IMR-90 (cell line): ENCODE results near the gene ZNF782. TPM values are rescaled to one million over a fixed set of nuclear protein-coding genes. Genes with fewer than 3 reads are reported as not detected.

Source experiments
- ATAC-seq: fragments of 200-7000 bp; cut with Tn5 transposase; 2 replicates; pipeline ENCODE4 v1.9.1; 2020; ENCODE audit warnings: low read depth, mild to moderate bottlenecking, moderate library complexity
- BruUV-seq: library from RNA; stranded (reverse); fragments of 400-500 nt; replicated peaks from 2 replicates; lab custom pipeline; 2021; lab: Mats Ljungman, UMichigan
- CTCF ChIA-PET: fragments of 300-600 bp; formaldehyde crosslinking; extraction: SDS; loops from one replicate; lab custom pipeline; 2021; ENCODE audit warnings: antibody characterized with exemption; lab: Yijun Ruan, JAX
- POLR2A ChIA-PET: fragments of 300-600 bp; sonication (Branson Sonifier 250); formaldehyde crosslinking; loops from one replicate; lab custom pipeline; 2022; ENCODE audit warnings: antibody characterized with exemption; ENCODE audit not compliant: unreplicated experiment; lab: Charles Lee
- DNase-seq: peaks from one replicate; pipeline ENCODE4 v3.0.0; 2013
- H2AFZ ChIP-seq: replicated peaks from 2 replicates; pipeline ENCODE3; 2013; ENCODE audit warnings: low read length, mild to moderate bottlenecking; ENCODE audit not compliant: poor library complexity
- H2AK5ac ChIP-seq: 2 replicates; pipeline ENCODE4 v1.6.1; 2013; ENCODE audit warnings: low read depth, low read length, inconsistent platforms
- H2AK9ac ChIP-seq: replicated peaks from 2 replicates; pipeline ENCODE3; 2013; ENCODE audit warnings: mild to moderate bottlenecking, low read depth, low read length, moderate library complexity; ENCODE audit not compliant: poor library complexity
- H2BK120ac ChIP-seq: 2 replicates; pipeline ENCODE4 v1.6.1; 2013; ENCODE audit warnings: low read depth, low read length, inconsistent platforms
- H2BK15ac ChIP-seq: 3 replicates; pipeline ENCODE4 v1.6.1; 2013; ENCODE audit warnings: low read depth, low read length, inconsistent platforms
- H2BK20ac ChIP-seq: 2 replicates; pipeline ENCODE4 v1.6.1; 2013; ENCODE audit warnings: low read depth, mild to moderate bottlenecking, inconsistent platforms, low read length, moderate library complexity
- H2BK5ac ChIP-seq: 2 replicates; pipeline ENCODE4 v1.6.1; 2013; ENCODE audit warnings: mild to moderate bottlenecking, low read depth, low read length, inconsistent platforms; ENCODE audit not compliant: poor library complexity, severe bottlenecking
- H3K14ac ChIP-seq: replicated peaks from 2 replicates; pipeline ENCODE4 v1.6.1; 2013; ENCODE audit warnings: low read depth, low read length, inconsistent platforms
- H3K18ac ChIP-seq: 2 replicates; pipeline ENCODE4 v1.6.1; 2013; ENCODE audit warnings: low read depth, low read length, control low read depth
- H3K23ac ChIP-seq: 2 replicates; pipeline ENCODE4 v1.6.1; 2013; ENCODE audit warnings: low read depth, low read length, inconsistent platforms
- H3K27ac ChIP-seq: 2 replicates; pipeline ENCODE4 v1.5.1; 2013; ENCODE audit warnings: mild to moderate bottlenecking, control low read depth, low read length; ENCODE audit not compliant: insufficient read depth
- H3K27me3 ChIP-seq: 2 replicates; pipeline ENCODE4 v1.6.1; 2013; ENCODE audit warnings: low read length; ENCODE audit not compliant: control insufficient read depth, insufficient read depth
- H3K36me3 ChIP-seq: 2 replicates; pipeline ENCODE4 v1.6.1; 2013; ENCODE audit warnings: low read length, mixed read lengths; ENCODE audit not compliant: control insufficient read depth, insufficient read depth
- H3K4ac ChIP-seq: 2 replicates; pipeline ENCODE4 v1.6.1; 2013; ENCODE audit warnings: low read depth, low read length, inconsistent platforms
- H3K4me1 ChIP-seq: 2 replicates; pipeline ENCODE4 v1.6.1; 2013; ENCODE audit warnings: low read length, mixed read lengths; ENCODE audit not compliant: control insufficient read depth, insufficient read depth
- H3K4me2 ChIP-seq: 2 replicates; pipeline ENCODE4 v1.6.1; 2013; ENCODE audit warnings: low read depth, mild to moderate bottlenecking, control low read depth, low read length, moderate library complexity
- H3K4me3 ChIP-seq: 2 replicates; pipeline ENCODE4 v1.5.1; 2013; ENCODE audit warnings: low read depth, mild to moderate bottlenecking, control low read depth, low read length, moderate library complexity; ENCODE audit not compliant: insufficient read depth
- H3K56ac ChIP-seq: 2 replicates; pipeline ENCODE4 v1.6.1; 2013; ENCODE audit warnings: low read length, inconsistent platforms; ENCODE audit not compliant: insufficient read depth; ENCODE audit errors: extremely low read depth
- H3K79me1 ChIP-seq, 2 experiments: 2 replicates each; pipeline ENCODE4 v1.6.1; 2013; ENCODE audit warnings: low read length in 2 of 2, inconsistent platforms in 1 of 2, low read depth in 1 of 2
- H3K9ac ChIP-seq: 2 replicates; pipeline ENCODE4 v1.6.1; 2013; ENCODE audit warnings: low read depth, low read length, control low read depth
- H3K9me1 ChIP-seq: 2 replicates; pipeline ENCODE4 v1.6.1; 2013; ENCODE audit warnings: low read length, inconsistent platforms; ENCODE audit not compliant: insufficient read depth
- H3K9me3 ChIP-seq: 2 replicates; pipeline ENCODE4 v1.6.1; 2013; ENCODE audit warnings: low read length; ENCODE audit not compliant: control insufficient read depth, insufficient read depth
- H4K20me1 ChIP-seq: 2 replicates; pipeline ENCODE4 v1.6.1; 2013; ENCODE audit warnings: low read length, inconsistent platforms; ENCODE audit not compliant: insufficient read depth
- H4K5ac ChIP-seq: 2 replicates; pipeline ENCODE4 v1.6.1; 2013; ENCODE audit warnings: mild to moderate bottlenecking, low read depth, low read length, control low read depth
- H4K8ac ChIP-seq, 2 experiments: 2 replicates each; pipeline ENCODE4 v1.6.1; 2013; ENCODE audit warnings: low read depth in 2 of 2, low read length in 2 of 2, control low read depth in 1 of 2, inconsistent platforms in 1 of 2
- H4K91ac ChIP-seq: 2 replicates; pipeline ENCODE4 v1.6.1; 2013; ENCODE audit warnings: low read depth, low read length, inconsistent platforms; ENCODE audit not compliant: insufficient read depth
- MAFK ChIP-seq: IDR thresholded peaks from 2 replicates; pipeline ENCODE4 v1.6.1; 2012; ENCODE audit warnings: low read depth, low read length, improper control_type of control experiment
- WGBS, 2 experiments: methylation state at CpG; one replicate each; pipeline versions ENCODE4 v1.1.5 to v1.1.7; 2013; ENCODE audit warnings: missing lambda C conversion rate in 2 of 2; ENCODE audit not compliant: insufficient read length in 1 of 2; ENCODE audit errors: extremely low coverage in 2 of 2; 5-methylcytosine and 5-hydroxymethylcytosine counted together
- dilution Hi-C: fragments of 300-500 bp; cut with HindIII; formaldehyde crosslinking; loops from one replicate; pipeline ENCODE4 v1.14.3; 2018; ENCODE audit warnings: low sequenced_read_pairs; ENCODE audit not compliant: unreplicated experiment
- in situ Hi-C: fragments of 300-500 bp; cut with MboI; formaldehyde crosslinking; loops from 3 replicates; pipeline ENCODE4 v1.14.3; 2019; ENCODE audit warnings: low sequenced_read_pairs, inconsistent platforms, mixed read lengths
- intact Hi-C: fragments of 100-400 bp; cut with micrococcal nuclease; formaldehyde crosslinking; loops from 2 replicates; pipeline ENCODE4 v1.10.0; 2022
- polyA plus RNA-seq, 3 experiments: library from polyadenylated mRNA; depleted of rRNA; stranded (reverse); fragments of >200 nt; gene quantifications; 2 replicates each; pipeline ENCODE4 v1.2.3, GENCODE V29; 2012; ENCODE audit warnings: low replicate concordance in 1 of 3
- total RNA-seq: library from RNA; depleted of rRNA; stranded (reverse); fragments of >200 nt; gene quantifications from 2 replicates; pipeline ENCODE4 v1.2.3, GENCODE V29; 2012
- TF ChIP-seq, protein P1 (sequence below): conservative IDR thresholded peaks from 2 replicates; pipeline ENCODE4 v1.5.1; 2012; ENCODE audit warnings: mild to moderate bottlenecking, low read depth, low read length, improper control_type of control experiment

The ZNF782 gene
- total and polyA plus RNA-seq, 2 of the 4 experiments (the other 2 are of a cell fraction) = 0.86 to 4.3 TPM

- dilution Hi-C loops (no loop called here), in situ Hi-C loops (loop anchor here (5.0 kb wide), 1 partner anchor 534 kb away; no protein-coding TSS in a partner anchor), intact Hi-C loops (loop anchor here (5.0 kb wide), 1 partner anchor 739 kb away; no protein-coding TSS in a partner anchor)
- ATAC-seq = no peak
- H2BK20ac ChIP-seq = no peak overlapping the region
- no peak overlapping the region for H3K27ac ChIP-seq
- no peaks in the 10 kb centered on the region for H3K9me3 ChIP-seq
- H3K14ac ChIP-seq = no peak overlapping the region
- H4K20me1 ChIP-seq = no peaks in the 10 kb centered on the region
- BruUV-seq = no TSS peak
- H2BK5ac ChIP-seq = no peak overlapping the region
- no peak overlapping the region for H4K8ac ChIP-seq
- no peak overlapping the region for H3K23ac ChIP-seq
- H2AFZ ChIP-seq = no peak overlapping the region
- H4K91ac ChIP-seq = no peak overlapping the region
- no peaks in the 10 kb centered on the region for H3K36me3 ChIP-seq
- no peak overlapping the region for H2AK5ac ChIP-seq
- peak; percentile 26 for DNase-seq
- ChIA-PET CTCF (interaction anchor here (1.3 kb wide), 2 partner anchors 23 to 740 kb away, joined by 3 to 6 read pairs; no protein-coding TSS in a partner anchor), POLR2A (interaction anchor here (0.6 kb wide), 1 partner anchor 1044 kb away, joined by 3 read pairs; no protein-coding TSS in a partner anchor)
- peaks cover 8% of the 10 kb centered on the region in 2 experiments for H3K79me1 ChIP-seq
- H2AK9ac ChIP-seq = no peak overlapping the region
- H3K4ac ChIP-seq = no peak overlapping the region
- no peak overlapping the region for H3K56ac ChIP-seq
- H3K18ac ChIP-seq = no peak overlapping the region
- H2BK15ac ChIP-seq = no peak overlapping the region
- H2BK120ac ChIP-seq = no peak overlapping the region
- no peaks in the 10 kb centered on the region; the same call in 1 of the 2 replicates for H3K9me1 ChIP-seq
- peaks cover 5% of the 10 kb centered on the region for H3K4me1 ChIP-seq
- H3K4me3 ChIP-seq = no peak overlapping the region
- no peak overlapping the region for H3K4me2 ChIP-seq
- TF ChIP-seq MAFK = peak; percentile 79
- TF ChIP-seq, protein P1, sequence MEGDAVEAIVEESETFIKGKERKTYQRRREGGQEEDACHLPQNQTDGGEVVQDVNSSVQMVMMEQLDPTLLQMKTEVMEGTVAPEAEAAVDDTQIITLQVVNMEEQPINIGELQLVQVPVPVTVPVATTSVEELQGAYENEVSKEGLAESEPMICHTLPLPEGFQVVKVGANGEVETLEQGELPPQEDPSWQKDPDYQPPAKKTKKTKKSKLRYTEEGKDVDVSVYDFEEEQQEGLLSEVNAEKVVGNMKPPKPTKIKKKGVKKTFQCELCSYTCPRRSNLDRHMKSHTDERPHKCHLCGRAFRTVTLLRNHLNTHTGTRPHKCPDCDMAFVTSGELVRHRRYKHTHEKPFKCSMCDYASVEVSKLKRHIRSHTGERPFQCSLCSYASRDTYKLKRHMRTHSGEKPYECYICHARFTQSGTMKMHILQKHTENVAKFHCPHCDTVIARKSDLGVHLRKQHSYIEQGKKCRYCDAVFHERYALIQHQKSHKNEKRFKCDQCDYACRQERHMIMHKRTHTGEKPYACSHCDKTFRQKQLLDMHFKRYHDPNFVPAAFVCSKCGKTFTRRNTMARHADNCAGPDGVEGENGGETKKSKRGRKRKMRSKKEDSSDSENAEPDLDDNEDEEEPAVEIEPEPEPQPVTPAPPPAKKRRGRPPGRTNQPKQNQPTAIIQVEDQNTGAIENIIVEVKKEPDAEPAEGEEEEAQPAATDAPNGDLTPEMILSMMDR = no peak
- no peak overlapping the region for H3K9ac ChIP-seq
- no peak overlapping the region for H4K5ac ChIP-seq
- WGBS, 2 experiments = no CpG with 5 or more reads among the region's 2 CpGs
- no peaks in the 10 kb centered on the region for H3K27me3 ChIP-seq
These were observed 3.8 kb upstream of the ZNF782 start for GRCh38 chr9:96858018-96858573.
